ENCODE results near the gene CEP152.

The CEP152 gene

DNA sequence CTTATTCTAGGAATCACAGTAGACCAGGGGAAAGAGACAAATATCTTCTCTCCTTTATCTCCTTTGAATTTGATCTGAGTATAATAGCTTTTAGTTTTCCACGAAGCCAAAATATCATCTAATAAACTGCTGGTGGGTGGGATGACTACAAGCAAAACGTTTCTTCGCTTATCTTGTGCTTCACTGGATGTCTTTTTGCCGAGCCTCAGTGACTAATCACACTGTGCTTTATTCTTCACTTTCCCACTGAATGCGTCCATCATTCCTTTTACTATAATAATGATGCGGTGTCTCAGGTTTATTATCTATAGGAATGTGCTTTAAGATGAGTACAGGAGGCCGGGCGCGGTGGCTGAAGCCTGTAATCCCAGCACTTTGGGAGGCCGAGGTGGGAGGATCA, 32.5 kb downstream of the CEP152 start:
- TF ChIP-seq, protein P1, sequence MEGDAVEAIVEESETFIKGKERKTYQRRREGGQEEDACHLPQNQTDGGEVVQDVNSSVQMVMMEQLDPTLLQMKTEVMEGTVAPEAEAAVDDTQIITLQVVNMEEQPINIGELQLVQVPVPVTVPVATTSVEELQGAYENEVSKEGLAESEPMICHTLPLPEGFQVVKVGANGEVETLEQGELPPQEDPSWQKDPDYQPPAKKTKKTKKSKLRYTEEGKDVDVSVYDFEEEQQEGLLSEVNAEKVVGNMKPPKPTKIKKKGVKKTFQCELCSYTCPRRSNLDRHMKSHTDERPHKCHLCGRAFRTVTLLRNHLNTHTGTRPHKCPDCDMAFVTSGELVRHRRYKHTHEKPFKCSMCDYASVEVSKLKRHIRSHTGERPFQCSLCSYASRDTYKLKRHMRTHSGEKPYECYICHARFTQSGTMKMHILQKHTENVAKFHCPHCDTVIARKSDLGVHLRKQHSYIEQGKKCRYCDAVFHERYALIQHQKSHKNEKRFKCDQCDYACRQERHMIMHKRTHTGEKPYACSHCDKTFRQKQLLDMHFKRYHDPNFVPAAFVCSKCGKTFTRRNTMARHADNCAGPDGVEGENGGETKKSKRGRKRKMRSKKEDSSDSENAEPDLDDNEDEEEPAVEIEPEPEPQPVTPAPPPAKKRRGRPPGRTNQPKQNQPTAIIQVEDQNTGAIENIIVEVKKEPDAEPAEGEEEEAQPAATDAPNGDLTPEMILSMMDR (IDR thresholded peaks at IDR 0.05; ENCODE audit: low read depth, low read length): no peak
- Histone ChIP-seq H3K4me1 (no peaks in the 10 kb centered on the region), H3K4me3 (ENCODE audit: low read depth, low read length) (no peak overlapping the region), H3K27me3 (no peaks in the 10 kb centered on the region), H3K9me3 (no peaks in the 10 kb centered on the region), H3K36me3 (peaks cover 39% of the 10 kb centered on the region)
- no peak for DNase-seq

DNA sequence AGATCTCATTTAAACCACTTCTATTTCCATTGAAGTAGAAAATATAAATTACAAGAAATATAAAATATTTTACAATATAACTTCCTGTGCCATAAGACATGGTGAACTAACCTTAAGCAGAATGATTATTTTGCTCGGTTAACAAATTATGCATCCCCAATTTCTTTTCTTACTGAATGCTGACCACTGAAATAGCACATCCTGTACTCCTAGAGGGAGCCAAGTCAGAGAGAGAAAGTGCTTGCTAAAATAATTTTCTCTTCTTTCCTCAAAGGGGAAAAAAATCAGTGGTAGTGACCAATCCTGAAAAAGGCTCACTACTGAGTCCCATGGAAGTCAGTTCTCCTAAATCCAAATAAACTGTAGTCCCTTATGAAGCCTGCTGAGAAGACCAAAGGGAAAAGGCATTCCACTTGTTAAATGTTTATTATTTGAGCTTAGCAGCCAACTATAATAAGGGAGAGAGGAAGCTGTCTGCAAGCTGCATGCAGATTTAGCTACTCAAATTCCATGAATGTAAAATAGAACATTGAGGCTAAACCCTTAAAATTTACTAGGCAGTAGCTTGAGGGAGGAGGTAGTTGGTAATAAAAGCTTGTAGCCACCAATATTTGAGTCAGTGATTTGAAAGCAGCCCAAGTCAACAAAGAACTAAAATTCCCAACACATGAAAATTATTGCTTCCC, 33.1 kb downstream of the CEP152 start:
- Histone ChIP-seq H3K27me3 (no peaks in the 10 kb centered on the region), H3K36me3 (peaks cover 35% of the 10 kb centered on the region), H3K4me3 (ENCODE audit: low read depth, low read length) (no peak overlapping the region), H3K4me1 (no peaks in the 10 kb centered on the region), H3K9me3 (no peaks in the 10 kb centered on the region)
- TF ChIP-seq, protein P1 (IDR thresholded peaks at IDR 0.05; ENCODE audit: low read depth, low read length): no peak
- DNase-seq: no peak

- no peak for DNase-seq
- H3K27me3 ChIP-seq: no peaks in the 10 kb centered on the region
- H3K4me3 ChIP-seq (ENCODE audit: low read depth, low read length): no peak overlapping the region
- TF ChIP-seq, protein P1 (IDR thresholded peaks at IDR 0.05; ENCODE audit: low read depth, low read length): no peak
- H3K4me1 ChIP-seq: no peaks in the 10 kb centered on the region
- peaks cover 31% of the 10 kb centered on the region for H3K36me3 ChIP-seq
- H3K9me3 ChIP-seq: no peaks in the 10 kb centered on the region
Measured at GRCh38 chr15:48775546-48775945, 35.3 kb downstream of the CEP152 start.

DNA sequence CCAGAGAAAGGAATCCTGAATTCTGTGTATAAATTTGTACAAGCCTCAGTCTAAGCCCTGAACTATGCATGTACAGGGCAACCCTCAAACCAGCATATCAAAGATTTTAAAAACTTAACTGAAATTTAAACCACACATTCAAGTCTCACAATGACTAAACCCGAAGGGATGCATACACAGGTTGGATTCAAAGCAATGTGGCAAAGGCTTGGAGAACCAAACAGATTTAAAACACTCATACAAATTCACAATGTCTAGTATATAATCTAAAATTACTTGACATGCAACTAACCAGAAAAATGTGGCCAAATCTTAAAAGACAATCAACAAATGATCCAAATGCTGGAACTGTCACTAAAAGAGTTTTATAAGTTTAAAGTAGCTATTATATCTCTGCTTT, 36.4 kb downstream of the CEP152 start:
- H3K27me3 ChIP-seq: no peaks in the 10 kb centered on the region
- no peaks in the 10 kb centered on the region for H3K9me3 ChIP-seq
- TF ChIP-seq, protein P1 (IDR thresholded peaks at IDR 0.05; ENCODE audit: low read depth, low read length): no peak
- peaks cover 37% of the 10 kb centered on the region for H3K36me3 ChIP-seq
- H3K4me1 ChIP-seq: no peaks in the 10 kb centered on the region
- no peak for DNase-seq
- H3K4me3 ChIP-seq (ENCODE audit: low read depth, low read length): no peak overlapping the region

- no peak for DNase-seq
- TF ChIP-seq, protein P1 (IDR thresholded peaks at IDR 0.05; ENCODE audit: low read depth, low read length): no peak
Measured at GRCh38 chr15:48766196-48766595, 44.7 kb downstream of the CEP152 start.

GRCh38 chr15:48765022-48765421, 45.8 kb downstream of the CEP152 start:
- TF ChIP-seq, protein P1 (IDR thresholded peaks at IDR 0.05; ENCODE audit: low read depth, low read length): no peak
- no peak for DNase-seq
- H3K36me3 ChIP-seq: peaks cover 57% of the 10 kb centered on the region
- no peaks in the 10 kb centered on the region for H3K27me3 ChIP-seq
- no peak overlapping the region for H3K4me3 ChIP-seq (ENCODE audit: low read depth, low read length)
- no peaks in the 10 kb centered on the region for H3K9me3 ChIP-seq
- no peaks in the 10 kb centered on the region; the same call in 1 of the 2 replicates for H3K4me1 ChIP-seq

More at GRCh38 chr15:48766196-48766595, 44.7 kb downstream of the CEP152 start:
- no peaks in the 10 kb centered on the region; the same call in 1 of the 2 replicates for H3K4me1 ChIP-seq
- H3K9me3 ChIP-seq: no peaks in the 10 kb centered on the region
- H3K27me3 ChIP-seq: no peaks in the 10 kb centered on the region
- H3K36me3 ChIP-seq: peaks cover 59% of the 10 kb centered on the region
- no peak overlapping the region for H3K4me3 ChIP-seq (ENCODE audit: low read depth, low read length)

Measured in BE2C (cell line).